Ovary (tissue), 9 donors: ENCODE results near the gene ASB16. TPM values are rescaled to one million over a fixed set of nuclear protein-coding genes. Genes with fewer than 3 reads are reported as not detected.
"Not testable (repeated sequence)": the region's sequence is repeated elsewhere in the genome, so short reads cannot be mapped to it uniquely, and the experiment has no call there.

ENCODE experiments used
- DNase-seq, 5 donors: peaks; one replicate each; pipeline ENCODE4 v3.0.0-alpha.2; 2019 to 2020
- H3K27ac ChIP-seq, 2 donors: fragments of 200-600 bp; one replicate each; pipeline versions ENCODE4 v1.5.1 to v1.8.0; 2019 to 2022
- H3K27me3 ChIP-seq: fragments of 200-600 bp; one replicate; pipeline ENCODE4 v1.8.0; 2022
- H3K36me3 ChIP-seq: fragments of 200-600 bp; sonication (generic); one replicate; pipeline ENCODE4 v1.5.1; 2019
- H3K4me1 ChIP-seq: one replicate; pipeline ENCODE4 v1.8.1; 2013; ENCODE audit warnings: mild to moderate bottlenecking, moderate library complexity; ENCODE audit not compliant: insufficient read depth
- H3K4me3 ChIP-seq: fragments of 200-600 bp; sonication (generic); one replicate; pipeline ENCODE4 v1.5.1; 2017
- H3K9me3 ChIP-seq, 2 donors: fragments of 200-600 bp in 1 of 2; sonication (generic) in 1 of 2; one replicate each; pipeline versions ENCODE4 v1.5.1 to v1.8.1; 2013 to 2019; ENCODE audit warnings: mild to moderate bottlenecking in 1 of 2, moderate library complexity in 1 of 2
- CTCF ChIP-seq, 3 donors: fragments of 450-650 bp in 2 of 3; fragments of 200-600 bp in 1 of 3; IDR thresholded peaks; one replicate each; pipeline versions ENCODE4 v1.5.1 to v1.8.0; 2016 to 2022; ENCODE audit warnings: antibody characterized with exemption in 3 of 3, mild to moderate bottlenecking in 1 of 3
- EP300 ChIP-seq: sonication (generic); formaldehyde crosslinking; IDR thresholded peaks from one replicate; pipeline ENCODE4 v1.6.1; 2017; ENCODE audit warnings: antibody characterized with exemption
- POLR2A ChIP-seq: fragments of 450-650 bp; IDR thresholded peaks from one replicate; pipeline ENCODE4 v1.6.1; 2017; ENCODE audit warnings: antibody characterized with exemption, mild to moderate bottlenecking, moderate library complexity
- WGBS, 3 donors: extraction: QIAGEN DNeasy Blood & Tissue Kit in 1 of 3; methylation state at CpG; one replicate each; pipeline versions ENCODE4 v1.1.5 to v1.1.7; 2013 to 2017; 5-methylcytosine and 5-hydroxymethylcytosine counted together
- intact Hi-C, 4 donors: fragments of 100-400 bp; cut with DNase I; formaldehyde crosslinking; loops; one replicate each; pipeline versions ENCODE4 v1.11.0 to v1.15.1; 2022 to 2023
- polyA plus RNA-seq, 2 donors: library from polyadenylated mRNA; stranded (reverse); fragments of 200-250 nt in 1 of 2; fragments of 350-450 nt in 1 of 2; fragmentation: Illumina TruSeq in 1 of 2; extraction: RNeasy Lipid Tissue Mini Kit (QIAGEN cat#74804) in 1 of 2; gene quantifications; one replicate each; pipeline ENCODE4 v1.2.3, GENCODE V29; 2013 to 2014
- total RNA-seq, 7 donors: library from RNA; depleted of rRNA in 2 of 7; stranded (reverse); fragments of >200 nt in 2 of 7; fragmentation: NEBNext Ultra II Directional in 3 of 7; extraction: Animal tissue kit (Norgen Biotek cat#: 25700) in 3 of 7; gene quantifications; one replicate each; pipeline versions ENCODE4 v1.1.0 to v1.2.4, GENCODE V29; 2016 to 2023
- donor health status: DM: no; HTN: no; CAD: no; lungs with moderate emphysema.
- donor health status: DM: no; HTN: no; CAD: no.
- donor health status: Bipolar disorder and iron deficiency.
- donor health status: DM: yes; HTN: yes; CAD: no.
- donor health status: DM: no; HTN: no; CAD: no.
- donor health status: DM: yes; HTN: yes; CAD: no.

The ASB16 gene
- total and polyA plus RNA-seq, 9 donors: 0.10 to 1.8 (median 0.98) TPM; not detected in 1

DNA sequence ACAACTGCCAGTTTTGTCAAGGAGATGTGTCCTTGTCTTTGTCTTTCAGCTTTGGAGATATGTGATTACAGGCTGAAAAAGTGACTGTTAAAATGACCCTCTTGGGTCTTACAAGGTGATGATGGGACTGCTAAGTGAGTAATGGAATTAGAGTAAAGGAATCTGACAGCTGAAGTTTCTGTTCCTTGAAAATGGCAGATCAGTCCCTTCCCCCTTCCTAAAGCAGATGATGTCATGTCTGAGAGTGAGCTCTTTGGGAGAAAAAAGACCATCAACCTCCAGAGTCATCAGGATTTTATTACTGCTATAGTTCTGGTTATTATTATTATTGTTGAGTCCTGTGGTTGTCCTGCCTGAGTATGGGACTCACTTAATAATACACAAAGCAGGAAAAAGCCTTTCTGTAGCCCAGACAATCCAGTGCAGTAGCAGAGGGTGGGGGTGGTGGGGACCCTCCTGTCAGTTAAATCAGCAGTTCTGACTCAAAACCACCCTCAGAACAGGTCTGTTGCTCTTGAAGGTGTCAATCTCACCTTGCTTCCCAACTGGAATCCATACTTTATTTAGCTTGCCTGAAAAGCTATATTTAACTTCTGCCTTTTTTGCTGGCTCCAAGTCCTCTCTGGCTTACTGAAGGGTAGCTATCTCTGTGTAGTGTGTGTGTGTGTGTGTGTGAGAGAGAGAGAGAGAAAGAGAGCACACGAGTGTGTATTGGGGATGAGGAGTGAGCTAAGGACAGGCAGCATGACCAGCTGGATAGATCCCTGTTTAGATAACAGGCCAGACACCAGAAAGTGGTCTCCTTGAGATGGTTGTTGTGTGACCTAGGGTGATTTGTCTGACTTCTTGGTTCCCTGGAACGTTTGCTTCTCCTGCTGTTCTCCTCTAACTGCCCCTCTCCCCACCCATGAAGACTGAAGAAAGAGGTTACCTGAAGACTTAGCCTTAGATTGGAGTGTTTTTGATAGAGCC lies 23.8 kb upstream of the ASB16 start:
- no peak for DNase-seq
- Histone ChIP-seq H3K27me3 (no peaks in the 10 kb centered on the region), H3K4me3 (no peak overlapping the region), H3K9me3 (no peaks in the 10 kb centered on the region), H3K4me1 (no peaks in the 10 kb centered on the region), H3K36me3 (no peaks in the 10 kb centered on the region), H3K27ac (no peak overlapping the region)
- WGBS, 3 donors: 38 to 52% (median 39%) methylated on average over 2 of the region's 2 CpGs
- TF ChIP-seq EP300 (no peak), POLR2A (no peak), CTCF (IDR thresholded peaks at IDR 0.05) (no peak)
- intact Hi-C loops: no loop called here

DNA sequence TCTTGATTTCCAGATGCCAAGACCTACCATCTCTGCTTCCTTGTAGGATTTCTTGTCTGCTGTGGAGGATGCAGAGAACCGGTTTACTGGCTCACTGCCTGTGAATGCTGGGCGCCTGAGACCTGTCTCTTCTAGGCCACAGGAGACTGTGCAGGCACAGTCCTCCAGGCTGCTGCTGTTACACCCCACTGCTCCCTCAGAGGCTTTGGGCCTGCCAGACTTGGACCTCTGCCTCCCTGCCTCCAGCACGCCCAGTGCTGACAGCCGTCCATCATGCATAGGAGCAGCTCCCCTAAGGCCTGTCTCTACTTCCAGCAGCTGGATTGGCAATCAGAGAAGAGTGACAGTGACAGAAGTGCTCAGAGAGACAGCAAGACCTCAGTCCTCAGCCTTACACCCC lies 22.7 kb upstream of the ASB16 start:
- intact Hi-C loops: no loop called here
- WGBS, 3 donors: 89 to 94% (median 91%) methylated on average over 4 of the region's 4 CpGs
- Histone ChIP-seq H3K36me3 (no peaks in the 10 kb centered on the region), H3K4me3 (no peak overlapping the region), H3K27ac (no peak overlapping the region), H3K4me1 (no peaks in the 10 kb centered on the region), H3K9me3 (no peaks in the 10 kb centered on the region), H3K27me3 (no peaks in the 10 kb centered on the region)
- no peak for DNase-seq
- no peak for TF ChIP-seq POLR2A
- no peak for TF ChIP-seq CTCF (IDR thresholded peaks at IDR 0.05)
- no peak for TF ChIP-seq EP300

DNA sequence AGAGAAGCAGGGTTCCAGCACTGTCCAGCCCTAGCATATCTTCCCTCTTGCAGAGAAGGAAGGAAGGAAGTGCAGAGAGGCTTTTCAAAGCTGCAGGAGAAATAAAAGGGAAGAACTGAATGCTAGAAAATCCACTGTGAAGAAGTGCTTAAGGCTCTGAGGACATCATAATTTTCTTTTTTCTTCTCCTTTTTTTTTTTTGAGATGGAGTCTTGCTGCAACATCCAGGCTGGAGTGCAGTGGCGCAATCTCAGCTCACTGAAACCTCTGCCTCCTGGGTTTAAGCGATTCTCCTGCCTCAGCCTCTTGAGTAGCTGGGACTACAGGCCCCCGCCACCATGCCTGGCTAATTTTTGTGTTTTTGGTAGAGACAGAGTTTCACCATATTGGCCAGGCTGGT lies 21.4 kb upstream of the ASB16 start:
- DNase-seq, H3K36me3 ChIP-seq, H3K27ac ChIP-seq, H3K9me3 ChIP-seq, H3K4me1 ChIP-seq, H3K27me3 ChIP-seq, intact Hi-C loops, H3K4me3 ChIP-seq: not testable (repeated sequence)
- 93 to 95% (median 94%) methylated on average over 3 of the region's 3 CpGs for WGBS, 3 donors

- Histone ChIP-seq H3K27me3 (no peaks in the 10 kb centered on the region), H3K4me1 (no peaks in the 10 kb centered on the region), H3K4me3 (no peak overlapping the region), H3K27ac (no peak overlapping the region), H3K36me3 (no peaks in the 10 kb centered on the region), H3K9me3 (no peaks in the 10 kb centered on the region)
- intact Hi-C loops: no loop called here
- 88 to 94% (median 93%) methylated on average over 4 of the region's 4 CpGs for WGBS, 3 donors
- TF ChIP-seq EP300: no peak
- TF ChIP-seq CTCF (IDR thresholded peaks at IDR 0.05): no peak
- no peak for TF ChIP-seq POLR2A
- no peak for DNase-seq
Observed at GRCh38 chr17:44149750-44150329, 20.7 kb upstream of the ASB16 start.

GRCh38 chr17:44152875-44153274 lies 17.6 kb upstream of the ASB16 start:
- WGBS, 3 donors: 92 to 98% (median 96%) methylated on average over 4 of the region's 4 CpGs
- intact Hi-C loops: no loop called here
- H3K27me3 ChIP-seq: no peaks in the 10 kb centered on the region
- H3K4me3 ChIP-seq: no peak overlapping the region
- no peak for DNase-seq
- no peaks in the 10 kb centered on the region for H3K9me3 ChIP-seq
- H3K36me3 ChIP-seq: no peaks in the 10 kb centered on the region
- no peak overlapping the region for H3K27ac ChIP-seq
- no peaks in the 10 kb centered on the region for H3K4me1 ChIP-seq
- TF ChIP-seq POLR2A (no peak), CTCF (IDR thresholded peaks at IDR 0.05) (no peak), EP300 (no peak)
